Activated T-cell treated with anti-CD3 and anti-CD28 coated beads, Interleukin-2, amount 50 U/mL, for 24 hours (primary cell): ENCODE data around the gene HSPA4L.

Source experiments
- DNase-seq: peaks from one replicate; pipeline ENCODE4 v3.0.0-alpha.2; 2020
- H3K27ac Mint-ChIP-seq: 2 replicates; pipeline ENCODE4 v1.8.0; 2020; ENCODE audit warnings: mild to moderate bottlenecking, mixed read lengths
- H3K27me3 Mint-ChIP-seq: 2 replicates; pipeline ENCODE4 v1.8.0; 2020; ENCODE audit warnings: mixed read lengths
- H3K36me3 Mint-ChIP-seq: 2 replicates; pipeline ENCODE4 v1.8.0; 2020; ENCODE audit warnings: low read depth, mixed read lengths
- H3K4me1 Mint-ChIP-seq: 2 replicates; pipeline ENCODE4 v1.8.0; 2020; ENCODE audit warnings: low read depth, mixed read lengths
- H3K4me3 Mint-ChIP-seq: 2 replicates; pipeline ENCODE4 v1.8.0; 2020; ENCODE audit warnings: mild to moderate bottlenecking, moderate library complexity, mixed read lengths
- H3K9me3 Mint-ChIP-seq: 2 replicates; pipeline ENCODE4 v1.8.0; 2020; ENCODE audit warnings: mixed read lengths

HSPA4L gene

GRCh38 chr4:127828121-127828520 is 46.0 kb downstream of the HSPA4L start:
- H3K9me3 Mint-ChIP-seq, result no peaks in the 10 kb centered on the region
- H3K36me3 Mint-ChIP-seq, result no peaks in the 10 kb centered on the region
- no peak for DNase-seq
- H3K27ac Mint-ChIP-seq, result no peak overlapping the region
- peaks cover 8% of the 10 kb centered on the region for H3K27me3 Mint-ChIP-seq
- H3K4me1 Mint-ChIP-seq, result no peaks in the 10 kb centered on the region
- H3K4me3 Mint-ChIP-seq, result no peak overlapping the region

GRCh38 chr4:127829014-127829413 is 46.9 kb downstream of the HSPA4L start:
- DNase-seq, result no peak
- Mint-ChIP-seq H3K9me3 (no peaks in the 10 kb centered on the region), H3K27ac (no peak overlapping the region), H3K4me1 (no peaks in the 10 kb centered on the region), H3K27me3 (peaks cover 4% of the 10 kb centered on the region), H3K4me3 (no peak overlapping the region), H3K36me3 (no peaks in the 10 kb centered on the region)

- Mint-ChIP-seq H3K27ac (no peak overlapping the region), H3K27me3 (no peaks in the 10 kb centered on the region), H3K4me1 (no peaks in the 10 kb centered on the region), H3K4me3 (no peak overlapping the region), H3K36me3 (no peaks in the 10 kb centered on the region), H3K9me3 (no peaks in the 10 kb centered on the region)
- no peak for DNase-seq
Observed at GRCh38 chr4:127832585-127832984, 50.5 kb downstream of the HSPA4L start.

- Mint-ChIP-seq H3K36me3 (peaks cover 40% of the 10 kb centered on the region), H3K4me3 (no peak overlapping the region), H3K27ac (no peak overlapping the region), H3K4me1 (no peaks in the 10 kb centered on the region), H3K27me3 (no peaks in the 10 kb centered on the region), H3K9me3 (peaks cover 28% of the 10 kb centered on the region)
- DNase-seq, result no peak
Observed at GRCh38 chr4:127843704-127844600, 61.8 kb downstream of the HSPA4L start.

- Mint-ChIP-seq H3K27ac (no peak overlapping the region), H3K36me3 (peaks cover 43% of the 10 kb centered on the region)
- no peak for DNase-seq
Observed at GRCh38 chr4:127844601-127845116, 62.5 kb downstream of the HSPA4L start.

GRCh38 chr4:127846061-127846460 is 63.9 kb downstream of the HSPA4L start:
- Mint-ChIP-seq H3K27me3 (no peaks in the 10 kb centered on the region), H3K27ac (no peak overlapping the region), H3K4me1 (no peaks in the 10 kb centered on the region), H3K4me3 (no peak overlapping the region), H3K9me3 (peaks cover 44% of the 10 kb centered on the region), H3K36me3 (peaks cover 56% of the 10 kb centered on the region)
- DNase-seq, result no peak

More at GRCh38 chr4:127844601-127845116, 62.5 kb downstream of the HSPA4L start:
- no peak overlapping the region for H3K4me3 Mint-ChIP-seq
- peaks cover 32% of the 10 kb centered on the region for H3K9me3 Mint-ChIP-seq
- no peaks in the 10 kb centered on the region for H3K27me3 Mint-ChIP-seq
- H3K4me1 Mint-ChIP-seq, result no peaks in the 10 kb centered on the region

GRCh38 chr4:127846765-127847164 is 64.6 kb downstream of the HSPA4L start:
- Mint-ChIP-seq H3K36me3 (peaks cover 62% of the 10 kb centered on the region), H3K27me3 (no peaks in the 10 kb centered on the region), H3K4me1 (no peaks in the 10 kb centered on the region), H3K27ac (no peak overlapping the region), H3K4me3 (no peak overlapping the region), H3K9me3 (peaks cover 48% of the 10 kb centered on the region)
- DNase-seq, result no peak

GRCh38 chr4:127849505-127850234 is 67.5 kb downstream of the HSPA4L start:
- peaks cover 64% of the 10 kb centered on the region for H3K36me3 Mint-ChIP-seq
- H3K9me3 Mint-ChIP-seq, result peaks cover 61% of the 10 kb centered on the region
- H3K27ac Mint-ChIP-seq, result no peak overlapping the region
- no peak overlapping the region for H3K4me3 Mint-ChIP-seq
- no peaks in the 10 kb centered on the region for H3K27me3 Mint-ChIP-seq
- H3K4me1 Mint-ChIP-seq, result no peaks in the 10 kb centered on the region
- no peak for DNase-seq

- H3K4me1 Mint-ChIP-seq, result no peaks in the 10 kb centered on the region
- no peak for DNase-seq
- H3K27ac Mint-ChIP-seq, result no peak overlapping the region
- peaks cover 51% of the 10 kb centered on the region for H3K9me3 Mint-ChIP-seq
- no peak overlapping the region for H3K4me3 Mint-ChIP-seq
- H3K27me3 Mint-ChIP-seq, result no peaks in the 10 kb centered on the region
- peaks cover 65% of the 10 kb centered on the region for H3K36me3 Mint-ChIP-seq
Observed at GRCh38 chr4:127852661-127853060, 70.5 kb downstream of the HSPA4L start.

- no peak overlapping the region for H3K4me3 Mint-ChIP-seq
- peaks cover 63% of the 10 kb centered on the region for H3K36me3 Mint-ChIP-seq
- H3K9me3 Mint-ChIP-seq, result peaks cover 45% of the 10 kb centered on the region
- H3K27ac Mint-ChIP-seq, result no peak overlapping the region
- no peaks in the 10 kb centered on the region for H3K4me1 Mint-ChIP-seq
- DNase-seq, result no peak
- H3K27me3 Mint-ChIP-seq, result no peaks in the 10 kb centered on the region
Observed at GRCh38 chr4:127856196-127856812, 74.2 kb downstream of the HSPA4L start.

GRCh38 chr4:127856813-127857447 is 74.8 kb downstream of the HSPA4L start:
- no peaks in the 10 kb centered on the region for H3K4me1 Mint-ChIP-seq
- no peak for DNase-seq

GRCh38 chr4:127857641-127858040 is 75.5 kb downstream of the HSPA4L start:
- H3K27me3 Mint-ChIP-seq, result no peaks in the 10 kb centered on the region
- no peak overlapping the region for H3K27ac Mint-ChIP-seq
- H3K36me3 Mint-ChIP-seq, result peaks cover 54% of the 10 kb centered on the region
- no peak for DNase-seq
- peaks cover 40% of the 10 kb centered on the region for H3K9me3 Mint-ChIP-seq
- no peak overlapping the region for H3K4me3 Mint-ChIP-seq
- no peaks in the 10 kb centered on the region for H3K4me1 Mint-ChIP-seq

More at GRCh38 chr4:127856813-127857447, 74.8 kb downstream of the HSPA4L start:
- Mint-ChIP-seq H3K9me3 (peaks cover 41% of the 10 kb centered on the region), H3K27me3 (no peaks in the 10 kb centered on the region), H3K4me3 (no peak overlapping the region), H3K36me3 (peaks cover 57% of the 10 kb centered on the region), H3K27ac (no peak overlapping the region)

GRCh38 chr4:127868196-127868595 is 86.1 kb downstream of the HSPA4L start:
- no peaks in the 10 kb centered on the region for H3K27me3 Mint-ChIP-seq
- H3K36me3 Mint-ChIP-seq, result peaks cover 2% of the 10 kb centered on the region
- DNase-seq, result no peak
- no peak overlapping the region for H3K27ac Mint-ChIP-seq
- no peak overlapping the region for H3K4me3 Mint-ChIP-seq
- peaks cover 2% of the 10 kb centered on the region for H3K9me3 Mint-ChIP-seq
- no peaks in the 10 kb centered on the region for H3K4me1 Mint-ChIP-seq

GRCh38 chr4:127870281-127870680 is 88.2 kb downstream of the HSPA4L start:
- no peaks in the 10 kb centered on the region for H3K27me3 Mint-ChIP-seq
- H3K4me1 Mint-ChIP-seq, result no peaks in the 10 kb centered on the region
- no peak overlapping the region for H3K27ac Mint-ChIP-seq
- no peaks in the 10 kb centered on the region for H3K9me3 Mint-ChIP-seq
- H3K36me3 Mint-ChIP-seq, result peaks cover 8% of the 10 kb centered on the region
- no peak overlapping the region for H3K4me3 Mint-ChIP-seq
- DNase-seq, result no peak
